T-helper 1 cell treated with Interleukin-12 subunit alpha and Interleukin-12 subunit beta and Interleukin-4 antibody, amounts not matched to agents 30 ng/mL and 1 ng/mL, for 36 hours (primary cell): Measurements from ENCODE around the gene NRN1L. TPM values are rescaled to one million over a fixed set of nuclear protein-coding genes. Genes with fewer than 3 reads are reported as not detected.
"Not testable (repeated sequence)": the region's sequence is repeated elsewhere in the genome, so short reads cannot be mapped to it uniquely, and the experiment has no call there.

ENCODE experiments used
- intact Hi-C: fragments of 100-400 bp; cut with micrococcal nuclease; formaldehyde crosslinking; loops from one replicate; pipeline ENCODE4 v1.15.1; 2024
- total RNA-seq: library from RNA; stranded (reverse); gene quantifications from 2 replicates; pipeline ENCODE4 v1.2.3, GENCODE V29; 2022

Gene NRN1L
- total RNA-seq: 0.59 TPM in 1 of 2 replicates, not detected in the other

GRCh38 chr16:67884684-67885083 lies at the start of gene NRN1L:
NRN1L (plus strand) TSS chr16:67884885; CDS start chr16:67884904, 19 bp downstream.
- intact Hi-C loops: no loop called here

GRCh38 chr16:67837190-67837589 lies 47.5 kb upstream of the NRN1L start:
- intact Hi-C loops: not testable (repeated sequence)

GRCh38 chr16:67837811-67838210 lies 46.9 kb upstream of the NRN1L start:
- intact Hi-C loops: no loop called here

- intact Hi-C loops: loop anchor here (5.0 to 10.0 kb wide), 4 partner anchors 396 to 827 kb away; partner anchors contain the start of genes ESRP2, PRMT7, SLC7A6OS and TMEM208
Measured at GRCh38 chr16:67841198-67841815, 43.4 kb upstream of the NRN1L start.

GRCh38 chr16:67841816-67842508 lies 42.7 kb upstream of the NRN1L start, which contains the start of gene THAP11:
THAP11 (plus strand) TSS chr16:67842320; CDS start chr16:67842555, 235 bp downstream.
- intact Hi-C loops: loop anchor here (1.0 to 10.0 kb wide), 12 partner anchors 9 to 827 kb away; partner anchors contain the start of genes ATP6V0D1, CTCF, ESRP2 and GFOD2

- intact Hi-C loops: loop anchor here (1.0 to 10.0 kb wide), 12 partner anchors 9 to 828 kb away; partner anchors contain the start of genes ATP6V0D1, CTCF, ESRP2 and GFOD2
Measured at GRCh38 chr16:67842509-67843342, 42.0 kb upstream of the NRN1L start.

- intact Hi-C loops: loop anchor here (2.0 to 10.0 kb wide), 5 partner anchors 363 to 829 kb away; partner anchors contain the start of genes ATP6V0D1, ESRP2, PRMT7 and SLC7A6OS
Measured at GRCh38 chr16:67843343-67843765, 41.3 kb upstream of the NRN1L start.

- intact Hi-C loops: loop anchor here (5.0 to 10.0 kb wide), 4 partner anchors 393 to 830 kb away; partner anchors contain the start of genes ESRP2, PRMT7, SLC7A6OS and TMEM208
Measured at GRCh38 chr16:67844497-67844896, 40.2 kb upstream of the NRN1L start.

- intact Hi-C loops: loop anchor here (1.0 to 10.0 kb wide), 13 partner anchors 12 to 831 kb away; partner anchors contain the start of genes ACD, CTCF, GFOD2 and NFATC3
Measured at GRCh38 chr16:67845291-67846062, 39.2 kb upstream of the NRN1L start.

- intact Hi-C loops: loop anchor here (1.0 to 10.0 kb wide), 13 partner anchors 13 to 831 kb away; partner anchors contain the start of genes ACD, CTCF, GFOD2 and NFATC3
Measured at GRCh38 chr16:67846063-67846319, 38.7 kb upstream of the NRN1L start.

- intact Hi-C loops: loop anchor here (1.0 to 10.0 kb wide), 13 partner anchors 13 to 832 kb away; partner anchors contain the start of genes ACD, CTCF, GFOD2 and NFATC3
Measured at GRCh38 chr16:67846320-67847063, 38.2 kb upstream of the NRN1L start, which contains the start of gene NUTF2. NUTF2 (plus strand) TSS chr16:67846933; CDS start chr16:67865131, 18,198 bp downstream.

- intact Hi-C loops: loop anchor here (5.0 to 10.0 kb wide), 3 partner anchors 468 to 832 kb away; partner anchors contain the start of genes PRMT7 and SLC7A6OS
Measured at GRCh38 chr16:67847064-67847861, 37.4 kb upstream of the NRN1L start, which contains the start of gene CENPT. CENPT (minus strand) TSS chr16:67847693; CDS start chr16:67833859, 13,834 bp downstream.

GRCh38 chr16:67848118-67848517 lies 36.6 kb upstream of the NRN1L start:
- intact Hi-C loops: loop anchor here (5.0 to 10.0 kb wide), 3 partner anchors 467 to 833 kb away; partner anchors contain the start of genes PRMT7 and SLC7A6OS

GRCh38 chr16:67853670-67854069 lies 31.0 kb upstream of the NRN1L start:
- intact Hi-C loops: no loop called here

GRCh38 chr16:67855789-67856188 lies 28.9 kb upstream of the NRN1L start:
- intact Hi-C loops: no loop called here

- intact Hi-C loops: no loop called here
Measured at GRCh38 chr16:67856927-67857546, 27.6 kb upstream of the NRN1L start.

GRCh38 chr16:67857547-67858233 lies 27.0 kb upstream of the NRN1L start:
- intact Hi-C loops: no loop called here
